Skeletal muscle cell (primary cell): ENCODE data around the gene DUOXA2.

Experiments
- DNase-seq: peaks from one replicate; pipeline ENCODE4 v3.0.0-alpha.2; 2010; ENCODE audit warnings: low read depth
- H3K4me3 ChIP-seq: 2 replicates; pipeline ENCODE4 v1.5.1; 2011; ENCODE audit warnings: low read depth, mild to moderate bottlenecking, control low read depth, low read length, moderate library complexity

DUOXA2 gene

GRCh38 chr15:45114751-45115085 is 592 bp downstream of the DUOXA2 start:
- no peak overlapping the region for H3K4me3 ChIP-seq
- no peak for DNase-seq

DNA sequence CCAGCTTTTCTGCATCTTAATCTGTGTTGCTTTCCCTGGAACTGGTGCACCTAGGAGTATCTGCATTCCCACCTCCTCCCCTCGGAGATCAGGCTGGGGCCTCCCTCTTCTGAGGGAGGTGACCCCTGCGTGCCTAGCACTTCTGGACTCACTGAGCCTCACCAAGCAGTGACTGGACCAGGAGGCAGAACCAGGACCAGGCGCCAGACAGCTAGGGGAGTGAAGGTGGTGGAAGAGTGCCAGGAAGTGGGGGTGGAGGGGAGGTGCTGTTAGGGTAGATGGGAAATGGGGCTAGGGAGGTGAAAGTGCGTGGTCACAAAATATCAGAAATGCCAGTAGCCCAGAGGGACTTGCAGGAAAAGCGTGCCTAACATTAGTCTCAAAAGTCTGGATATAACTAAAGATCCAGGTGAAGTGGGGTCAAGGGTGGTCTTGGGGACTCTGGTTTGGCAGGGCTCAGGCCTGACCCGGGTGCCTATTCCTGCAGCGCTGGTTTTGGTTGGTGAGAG is 1.2 kb downstream of the DUOXA2 start:
- DNase-seq: no peak

GRCh38 chr15:45116006-45116481 is 1.9 kb downstream of the DUOXA2 start:
- no peak for DNase-seq
- no peak overlapping the region for H3K4me3 ChIP-seq

More for the DNA sequence above, 1.2 kb downstream of the DUOXA2 start:
- H3K4me3 ChIP-seq: no peak overlapping the region

DNA sequence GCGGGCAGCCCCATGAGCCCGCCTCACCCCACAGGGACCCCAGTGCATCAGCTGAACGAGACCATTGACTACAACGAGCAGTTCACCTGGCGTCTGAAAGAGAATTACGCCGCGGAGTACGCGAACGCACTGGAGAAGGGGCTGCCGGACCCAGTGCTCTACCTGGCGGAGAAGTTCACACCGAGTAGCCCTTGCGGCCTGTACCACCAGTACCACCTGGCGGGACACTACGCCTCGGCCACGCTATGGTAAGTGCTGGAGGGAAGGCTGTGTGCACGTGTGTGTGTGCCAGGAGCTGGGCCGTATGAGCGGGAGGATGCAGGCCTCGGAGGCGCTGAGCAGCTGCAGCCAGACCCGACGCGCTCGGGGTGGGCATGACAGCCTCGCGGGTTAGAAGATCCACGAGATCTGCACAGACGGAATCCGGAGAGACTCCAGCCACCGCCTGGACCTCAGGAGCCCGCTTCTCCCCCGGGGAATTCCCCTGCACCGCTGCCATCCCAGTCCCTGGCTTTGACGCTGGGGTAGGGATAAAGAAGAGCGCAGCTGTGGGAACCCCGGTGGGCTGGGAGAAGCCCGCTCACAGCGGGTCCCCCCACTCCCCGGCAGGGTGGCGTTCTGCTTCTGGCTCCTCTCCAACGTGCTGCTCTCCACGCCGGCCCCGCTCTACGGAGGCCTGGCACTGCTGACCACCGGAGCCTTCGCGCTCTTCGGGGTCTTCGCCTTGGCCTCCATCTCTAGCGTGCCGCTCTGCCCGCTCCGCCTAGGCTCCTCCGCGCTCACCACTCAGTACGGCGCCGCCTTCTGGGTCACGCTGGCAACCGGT is 2.6 kb downstream of the DUOXA2 start:
- no peak overlapping the region for H3K4me3 ChIP-seq

DNA sequence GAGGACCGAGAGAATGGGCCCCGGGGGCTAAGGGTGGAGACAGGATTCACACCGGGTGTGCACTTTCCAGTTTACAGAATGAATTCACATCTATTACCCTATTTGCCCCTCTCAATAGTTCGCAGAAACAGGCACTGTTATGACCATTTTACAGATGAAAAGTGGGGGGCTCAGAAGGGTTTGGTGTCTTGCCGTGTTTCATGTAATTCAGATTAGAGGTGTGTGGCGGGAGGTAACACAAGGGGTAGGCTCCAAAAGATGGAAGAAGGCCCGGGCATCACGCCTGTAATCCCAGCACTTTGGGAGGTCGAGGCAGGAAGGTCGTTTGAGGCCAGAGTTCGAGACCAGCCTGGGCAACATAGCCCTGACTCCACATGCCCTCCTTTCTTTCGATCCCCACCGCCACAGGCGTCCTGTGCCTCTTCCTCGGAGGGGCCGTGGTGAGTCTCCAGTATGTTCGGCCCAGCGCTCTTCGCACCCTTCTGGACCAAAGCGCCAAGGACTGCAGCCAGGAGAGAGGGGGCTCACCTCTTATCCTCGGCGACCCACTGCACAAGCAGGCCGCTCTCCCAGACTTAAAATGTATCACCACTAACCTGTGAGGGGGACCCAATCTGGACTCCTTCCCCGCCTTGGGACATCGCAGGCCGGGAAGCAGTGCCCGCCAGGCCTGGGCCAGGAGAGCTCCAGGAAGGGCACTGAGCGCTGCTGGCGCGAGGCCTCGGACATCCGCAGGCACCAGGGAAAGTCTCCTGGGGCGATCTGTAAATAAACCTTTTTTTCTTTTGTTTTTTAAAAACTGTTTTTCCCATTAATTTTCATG is 3.4 kb downstream of the DUOXA2 start:
- DNase-seq: no peak
- H3K4me3 ChIP-seq: peak overlapping the region; percentile 12

More for the DNA sequence above, 2.6 kb downstream of the DUOXA2 start:
- no peak for DNase-seq

DNA sequence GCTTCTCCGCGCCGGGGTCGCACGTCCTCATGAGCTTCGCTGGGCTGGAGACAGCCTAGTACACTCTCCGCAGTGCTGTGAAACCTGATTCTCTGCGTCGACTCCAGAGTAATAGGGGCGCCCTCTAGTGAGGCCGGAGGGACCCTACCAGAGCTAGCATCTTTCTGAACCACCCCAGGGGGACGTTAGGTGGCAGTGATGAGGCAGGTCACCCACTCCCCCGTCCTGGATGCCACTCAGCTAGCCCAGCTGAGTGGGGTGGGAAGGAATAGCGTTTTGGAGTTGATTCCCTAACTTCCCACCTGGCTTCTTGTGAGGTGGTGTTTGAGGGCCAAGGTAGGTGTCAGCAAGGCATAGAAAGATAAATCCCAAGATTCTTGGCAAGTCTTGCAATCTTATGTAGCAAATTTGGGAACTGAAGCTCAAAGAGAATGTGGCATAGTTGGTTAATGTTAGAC is 4.0 kb downstream of the DUOXA2 start:
- peak; percentile 68 for DNase-seq
- peak overlapping the region; percentile 12 for H3K4me3 ChIP-seq

GRCh38 chr15:45118996-45119395 is 4.9 kb downstream of the DUOXA2 start:
- no peak overlapping the region for H3K4me3 ChIP-seq
- no peak for DNase-seq

GRCh38 chr15:45120081-45120972 is 6.2 kb downstream of the DUOXA2 start:
- no peak overlapping the region for H3K4me3 ChIP-seq
- no peak for DNase-seq

- no peak overlapping the region for H3K4me3 ChIP-seq
- DNase-seq: no peak
Observed at GRCh38 chr15:45121020-45121419, 6.9 kb downstream of the DUOXA2 start.

DNA sequence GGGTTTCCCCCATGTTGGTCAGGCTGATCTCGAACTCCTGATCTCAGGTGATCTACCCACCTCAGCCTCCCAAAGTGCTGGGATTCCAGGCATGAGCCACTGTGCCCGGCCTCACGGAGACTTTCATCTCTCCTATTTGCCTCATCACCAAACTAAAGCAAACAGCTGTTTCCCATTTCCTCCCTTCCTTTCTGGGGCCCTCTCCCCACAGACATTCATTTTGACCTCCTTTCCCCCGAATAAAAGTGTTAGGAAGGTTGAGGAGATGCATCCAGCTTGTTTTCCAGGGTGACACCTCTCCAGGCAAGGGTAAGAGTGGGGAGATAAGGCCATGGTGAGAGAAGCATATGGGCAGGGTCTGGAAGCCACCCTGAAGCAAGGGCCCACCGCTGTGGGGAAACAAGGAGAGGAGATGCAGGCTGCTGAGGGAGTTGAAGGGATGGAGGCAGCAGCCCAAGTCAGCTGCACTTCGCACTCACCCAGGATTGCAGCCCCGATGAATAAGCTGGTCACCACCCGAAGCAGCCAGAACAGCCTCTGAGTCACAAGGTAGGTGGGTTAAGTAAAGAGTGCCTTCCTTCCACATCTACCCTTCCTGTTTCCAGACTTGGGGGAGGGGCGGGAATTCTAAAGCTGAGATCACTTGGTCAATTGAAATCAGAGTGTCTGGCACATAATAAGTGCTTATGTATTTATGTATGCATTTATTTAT is 7.7 kb downstream of the DUOXA2 start:
- peak; percentile 65 for DNase-seq
- H3K4me3 ChIP-seq: no peak overlapping the region

DNA sequence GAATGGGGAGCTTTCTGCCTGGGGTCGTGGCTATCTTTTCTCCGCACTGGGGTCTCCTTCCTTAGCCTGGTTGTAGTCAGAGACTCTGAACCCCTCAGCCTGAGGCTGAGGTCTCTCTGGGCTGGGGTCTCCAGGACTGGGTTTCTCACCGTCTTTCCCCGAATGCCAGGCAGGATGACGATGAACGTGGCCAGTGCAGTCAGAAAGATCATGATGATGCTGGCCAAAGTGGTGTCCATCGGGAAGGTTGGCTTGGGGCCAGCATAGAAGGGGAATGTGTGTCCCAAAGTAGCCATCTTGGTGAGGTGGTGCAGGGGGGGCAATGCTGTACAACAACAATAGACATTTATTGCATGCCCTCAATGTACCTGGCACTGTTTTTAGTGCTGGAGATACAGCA is 8.6 kb downstream of the DUOXA2 start:
- DNase-seq: no peak
- H3K4me3 ChIP-seq: no peak overlapping the region

- DNase-seq: no peak
- no peak overlapping the region for H3K4me3 ChIP-seq
Observed at GRCh38 chr15:45123397-45123796, 9.3 kb downstream of the DUOXA2 start.

DNA sequence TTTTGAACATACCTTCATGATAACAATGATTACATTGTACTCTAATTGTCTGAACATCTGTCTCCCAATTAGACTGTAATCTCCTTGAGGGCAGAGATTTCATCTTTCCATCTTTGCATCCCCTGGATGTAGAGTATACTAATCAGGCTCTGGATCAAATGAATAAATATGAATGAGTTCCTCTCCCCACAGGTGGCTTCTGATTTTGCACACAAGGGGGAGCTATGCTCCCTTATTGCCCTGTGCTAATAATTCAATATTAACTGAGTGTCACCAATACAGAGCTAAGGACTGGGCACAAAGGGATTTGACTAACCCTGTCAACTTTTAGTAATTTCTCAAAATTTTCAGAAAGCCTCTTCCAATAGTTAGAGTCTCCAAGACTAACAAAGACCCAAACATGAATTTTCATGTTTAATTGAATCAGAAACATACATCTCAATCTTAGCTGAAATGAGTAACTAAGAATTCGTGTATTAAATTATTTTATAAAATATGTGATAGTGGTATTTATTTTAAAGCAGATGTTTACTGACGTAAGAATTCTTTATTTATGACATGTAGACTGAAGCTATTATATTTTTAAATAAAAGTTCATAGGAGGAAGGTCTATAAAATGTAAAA is 12.5 kb downstream of the DUOXA2 start:
- H3K4me3 ChIP-seq: no peak overlapping the region
- DNase-seq: no peak

DNA sequence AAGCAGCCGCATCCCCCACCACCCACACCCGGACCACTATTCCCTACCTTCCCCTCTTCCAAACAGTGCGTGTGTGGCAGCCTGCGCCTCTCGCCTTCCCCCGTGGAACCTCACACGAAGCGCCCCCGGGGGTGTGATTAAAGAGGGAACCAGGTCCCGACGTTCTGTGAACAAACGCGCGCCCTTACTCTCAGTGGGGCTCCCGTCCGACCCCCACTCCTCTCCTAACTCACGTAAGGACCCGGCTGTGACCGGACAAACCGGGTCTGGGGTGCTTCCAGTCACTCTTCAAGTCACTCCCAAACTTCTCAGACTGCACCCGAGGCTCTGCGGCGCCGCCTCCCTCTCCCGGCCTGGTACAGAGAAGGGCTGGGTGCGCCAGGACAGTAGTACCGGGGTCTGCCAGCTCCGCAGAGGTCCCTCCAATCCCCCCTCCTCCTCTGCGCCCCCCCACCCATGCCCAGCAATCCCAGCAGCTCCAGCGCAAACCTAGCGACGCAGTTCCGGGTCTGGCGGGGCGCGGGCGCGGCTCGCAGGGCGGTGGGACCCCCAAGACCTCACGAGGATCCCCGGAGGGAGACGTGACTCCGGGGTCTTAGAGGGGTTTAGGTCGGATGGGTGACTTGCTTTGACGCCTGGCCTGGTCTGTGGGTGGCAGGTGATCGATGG is 15.0 kb downstream of the DUOXA2 start:
- H3K4me3 ChIP-seq: no peak overlapping the region
- no peak for DNase-seq

GRCh38 chr15:45129651-45130129 is 15.6 kb downstream of the DUOXA2 start, which contains the start of the genes DUOX1 and DUOXA1:
DUOX1 (plus strand) TSS chr15:45129994; CDS start chr15:45131967, 1,973 bp downstream.
DUOXA1 (minus strand) TSS chr15:45129879; CDS start chr15:45123014, 6,865 bp downstream.
- no peak for DNase-seq
- H3K4me3 ChIP-seq: no peak within 1 kb of the TSS

DNA sequence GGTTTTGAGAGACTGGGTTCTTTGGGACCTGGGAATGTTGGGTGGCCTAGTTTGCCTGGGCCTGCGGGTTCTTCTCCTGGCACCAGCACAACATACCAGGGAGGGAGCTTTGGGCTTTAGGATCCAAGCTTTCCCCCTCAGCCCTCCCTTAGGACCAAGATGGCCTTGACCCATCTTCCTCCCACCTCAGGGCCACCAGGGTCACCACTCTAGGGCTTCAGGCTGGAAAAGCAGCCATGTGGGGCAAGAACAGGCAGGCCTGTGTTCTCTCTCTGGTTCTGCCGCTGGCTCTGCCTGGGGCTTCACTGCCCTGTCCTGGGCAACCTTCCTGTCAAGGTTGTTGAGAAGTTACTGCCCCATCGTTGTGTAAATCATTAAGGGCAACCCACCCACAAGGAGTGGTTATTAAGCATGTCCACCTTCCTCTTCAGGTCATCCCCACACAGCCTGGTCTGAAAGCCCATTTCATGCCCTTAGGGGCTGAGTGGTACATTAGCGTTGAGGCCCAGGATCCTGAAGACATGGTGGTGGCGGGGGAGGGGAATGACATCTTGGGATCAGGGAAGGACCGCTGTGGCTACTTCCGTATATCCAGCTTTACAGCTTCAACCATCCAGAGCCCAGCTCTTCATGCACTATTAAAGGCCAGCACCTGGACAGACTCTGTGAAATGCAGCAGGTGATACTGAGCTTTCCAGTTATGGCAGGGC is 16.3 kb downstream of the DUOXA2 start:
- no peak overlapping the region for H3K4me3 ChIP-seq
- DNase-seq: no peak

DNA sequence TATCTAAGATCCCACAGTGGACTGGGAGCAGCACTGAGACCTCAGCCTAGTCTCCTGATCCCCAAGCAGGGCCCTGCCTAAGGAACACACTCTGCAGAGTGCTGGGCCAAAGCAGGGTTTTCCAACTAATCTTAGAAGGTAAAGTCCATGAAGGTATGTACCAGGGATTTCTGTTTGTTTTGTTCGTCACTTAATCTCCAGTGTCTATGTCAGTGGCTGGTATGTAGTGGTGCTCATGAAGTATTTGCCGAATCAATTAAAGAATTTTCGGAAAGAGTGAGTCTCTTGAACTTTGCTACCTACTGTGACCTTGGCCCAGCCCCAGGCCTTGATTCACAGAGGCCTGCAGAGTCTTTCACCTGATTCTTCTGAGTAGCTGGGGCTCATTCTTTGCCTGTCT is 17.4 kb downstream of the DUOXA2 start:
- DNase-seq: no peak
- H3K4me3 ChIP-seq: no peak overlapping the region
